Measurements from ENCODE around the gene H6PD. TPM values are rescaled to one million over a fixed set of nuclear protein-coding genes. Genes with fewer than 3 reads are reported as not detected.

H6PD gene
- total and polyA plus RNA-seq, 9 of the 15 experiments (the other 6 are each of a cell fraction or from before 2014, with no cell fraction given), result 0.04 to 2.5 (median 0.95) TPM

- TF ChIP-seq UBTF (IDR thresholded peaks at IDR 0.05; ENCODE audit: borderline replicate concordance in 1 of 2, low read depth in 2 of 2, low read length in 2 of 2) (peak in 1 of 2 experiments; percentile 80; a peak in 3 of 4 replicates), CCNT2 (IDR thresholded peaks at IDR 0.05; ENCODE audit: borderline replicate concordance, extremely low read depth, insufficient read length, low read depth, low read length) (peak; percentile 78), MTF1 (CRISPR knock-in tag; IDR thresholded peaks at IDR 0.05; ENCODE audit: borderline replicate concordance) (no peak), ZNF263 (CRISPR knock-in tag; IDR thresholded peaks at IDR 0.05; ENCODE audit: borderline replicate concordance) (peak; percentile 64; the same call in 1 of the 2 replicates), HOMEZ (CRISPR knock-in tag; IDR thresholded peaks at IDR 0.05) (0 out of 2 replicates have a peak, but pooled peaks have one; percentile 57), ATF7 (IDR thresholded peaks at IDR 0.05) (peak; percentile 65; the same call in 1 of the 2 replicates), SMAD3 (CRISPR knock-in tag; conservative IDR thresholded peaks at IDR 0.05) (no peak), FOXO4 (CRISPR knock-in tag; IDR thresholded peaks at IDR 0.05) (0 out of 2 replicates have a peak, but pooled peaks have one; percentile 35), MEF2D (tag; conservative IDR thresholded peaks at IDR 0.05; ENCODE audit: low read depth) (no peak), TRIM28 (IDR thresholded peaks at IDR 0.05) (0 out of 2 replicates have a peak, but pooled peaks have one; percentile 62), ZNF740 (CRISPR knock-in tag; IDR thresholded peaks at IDR 0.05) (peak; percentile 47; the same call in 1 of the 2 replicates), ZNF740 (tag; IDR thresholded peaks at IDR 0.05) (no peak), ETV5 (CRISPR knock-in tag; IDR thresholded peaks at IDR 0.05; ENCODE audit: low read depth) (peak; percentile 90), ZBTB33 (CRISPR knock-in tag; IDR thresholded peaks at IDR 0.05) (peak; percentile 43; the same call in 1 of the 2 replicates), TEAD4 (IDR thresholded peaks at IDR 0.05; ENCODE audit: low read length) (no peak), TEAD4 (CRISPR knock-in tag; IDR thresholded peaks at IDR 0.05; ENCODE audit: borderline replicate concordance) (peak; percentile 74; the same call in 1 of the 2 replicates), IRF2 (CRISPR knock-in tag; IDR thresholded peaks at IDR 0.05) (peak; percentile 90), NFIC (IDR thresholded peaks at IDR 0.05) (peak; percentile 47; the same call in 1 of the 2 replicates)
Observed at GRCh38 chr1:9234223-9235095, at the start of gene H6PD (continued).
